Activated CD4-positive, alpha-beta T cell treated with anti-CD3 and anti-CD28 coated beads, Interleukin-2, amount 50 U/mL, for 24 hours (primary cell): Measurements from ENCODE around the gene CHST11.
"Not testable (repeated sequence)": the region's sequence is repeated elsewhere in the genome, so short reads cannot be mapped to it uniquely, and the experiment has no call there.

Source experiments
- DNase-seq, 2 donors: peaks; one replicate each; pipeline ENCODE4 v3.0.0-alpha.2; 2020; ENCODE audit warnings: low read depth in 1 of 2, low spot score in 1 of 2

Gene CHST11

DNA sequence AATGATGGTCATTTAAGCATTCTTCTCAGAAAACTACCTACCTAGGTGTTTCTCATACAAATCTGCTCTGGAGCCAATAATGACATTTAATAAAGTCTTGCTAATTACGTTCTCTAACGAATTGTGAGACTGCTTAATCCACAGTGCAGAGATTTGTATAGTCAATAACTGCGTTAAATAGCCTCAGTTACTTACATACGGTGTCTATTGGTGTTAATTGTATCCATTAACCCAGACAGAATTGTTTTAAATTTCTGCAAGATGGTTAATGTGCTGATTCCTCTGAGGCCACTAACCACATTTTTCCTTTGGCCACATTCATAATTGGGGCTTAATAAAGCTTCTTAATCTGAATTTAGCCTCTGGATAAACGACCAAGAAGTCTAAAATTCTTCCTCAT, 329.6 kb downstream of the CHST11 start:
- no peak for DNase-seq

DNA sequence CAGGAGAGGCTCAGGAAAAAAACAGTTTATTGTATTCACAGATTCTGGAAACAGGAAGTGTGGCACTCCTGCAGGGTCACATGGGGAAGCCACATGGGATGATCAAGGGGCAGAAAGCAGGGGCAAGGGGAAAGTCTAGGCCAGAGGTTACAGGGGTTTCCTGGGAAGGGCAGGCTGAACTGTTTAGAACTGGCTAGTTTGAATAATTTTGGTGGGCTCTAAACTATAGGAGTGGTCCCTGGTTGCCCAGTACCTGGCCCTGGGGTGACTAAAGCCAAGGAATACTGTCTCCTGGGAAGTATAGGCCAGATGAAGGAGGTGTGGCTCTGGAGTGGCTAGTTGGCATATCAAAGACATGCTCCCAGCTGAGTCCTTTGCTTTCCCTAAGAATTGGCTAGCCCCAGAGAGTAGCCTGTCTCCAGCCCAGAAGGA, 332.1 kb downstream of the CHST11 start:
- DNase-seq = no peak

DNA sequence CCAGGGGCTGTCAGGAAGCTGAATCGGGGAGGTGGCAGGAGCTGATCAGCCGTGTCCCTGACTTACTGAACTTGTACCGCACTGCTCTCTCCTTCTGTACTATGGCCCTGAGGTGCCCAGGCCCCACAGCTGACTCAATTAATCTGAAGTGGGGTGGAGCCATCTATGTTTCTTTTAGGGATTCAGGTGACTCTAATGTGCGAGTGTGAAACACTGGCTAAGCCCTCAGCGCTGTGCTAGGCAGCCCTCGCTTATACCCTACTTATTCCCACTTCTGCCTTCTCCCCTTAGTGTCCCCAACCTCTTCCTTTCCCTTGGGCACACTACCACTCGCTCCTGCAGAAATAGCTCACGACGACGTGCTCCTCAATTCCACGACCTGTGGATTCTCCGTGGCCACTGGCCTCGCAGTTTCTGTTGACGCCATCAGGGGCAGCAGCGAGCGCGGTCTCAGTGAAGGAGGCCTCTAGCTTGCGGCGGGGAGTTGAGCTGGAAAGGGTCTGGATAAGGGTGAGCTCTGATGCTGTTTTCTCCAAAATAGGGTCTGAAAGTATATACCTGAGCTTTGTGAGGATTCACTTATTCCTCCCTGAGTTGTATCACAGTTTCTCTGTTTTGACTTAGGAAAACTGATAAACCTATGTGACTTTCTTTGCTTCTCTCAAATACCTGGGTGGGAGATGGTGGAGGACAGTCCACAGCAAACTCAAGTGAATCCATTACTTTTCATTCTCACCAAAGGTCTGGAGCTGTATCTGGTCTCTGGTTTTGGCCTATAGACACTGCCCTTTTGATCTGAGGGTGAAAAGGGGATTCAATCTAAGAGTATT, 333.8 kb downstream of the CHST11 start:
- peak in 1 of 2 donors; percentile 17 for DNase-seq

DNA sequence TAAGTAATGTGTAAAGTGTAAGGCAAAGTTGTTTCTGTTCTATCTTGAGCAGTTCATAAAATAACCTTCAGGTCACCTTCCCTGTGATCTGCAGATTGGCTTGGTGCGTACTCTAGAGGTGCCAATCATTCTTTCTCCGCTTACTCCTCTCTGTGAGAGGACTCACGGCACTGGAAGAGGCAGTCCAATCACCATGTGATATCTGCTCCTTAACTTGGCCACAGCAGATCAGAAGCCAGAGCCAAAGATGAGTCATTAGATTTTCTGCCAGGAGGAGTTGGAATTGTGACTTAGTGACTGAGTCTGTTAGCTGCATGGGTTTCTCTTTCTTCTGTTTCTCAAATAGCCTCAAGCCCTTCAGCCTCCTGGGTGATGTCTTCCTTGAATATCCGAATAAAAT, 335.8 kb downstream of the CHST11 start:
- DNase-seq = no peak

DNA sequence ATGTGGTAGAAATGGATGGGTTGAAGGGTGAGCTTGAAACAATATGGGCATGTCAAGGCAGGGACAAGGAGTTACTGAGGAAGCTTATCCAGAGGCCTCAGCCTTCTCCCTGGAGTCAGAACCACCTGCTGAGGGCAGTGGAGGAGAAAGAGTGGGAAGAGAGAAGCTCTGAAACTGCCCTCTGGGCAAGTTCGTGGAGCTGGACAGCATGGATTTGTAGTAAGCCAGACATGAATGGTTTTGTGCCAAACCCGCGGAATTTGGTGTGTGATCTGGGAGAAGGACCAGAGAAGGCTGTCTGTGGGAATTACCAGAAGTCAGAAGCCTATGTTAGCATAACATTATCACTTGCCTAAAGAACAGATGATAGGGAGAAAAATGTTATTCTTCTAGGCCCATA, 336.5 kb downstream of the CHST11 start:
- DNase-seq = no peak

DNA sequence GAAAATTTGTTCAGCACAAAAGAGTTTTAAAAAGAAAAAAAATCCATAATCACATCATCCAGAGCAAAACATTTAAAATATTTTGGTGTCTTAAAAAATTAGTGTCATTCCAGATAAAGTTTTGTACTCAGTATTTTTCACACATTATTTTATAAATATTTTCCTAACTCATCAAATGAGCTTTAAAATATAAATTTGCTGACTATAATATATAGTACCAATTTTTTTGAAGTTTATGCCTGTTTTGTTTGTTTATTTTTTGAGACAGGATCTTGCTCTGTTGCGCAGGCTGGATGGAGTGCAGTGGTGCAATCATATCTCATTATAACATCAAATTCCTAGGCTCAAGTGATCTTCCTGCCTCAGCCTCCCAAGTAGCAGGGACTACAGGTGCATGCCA, 337.2 kb downstream of the CHST11 start:
- no peak for DNase-seq

DNA sequence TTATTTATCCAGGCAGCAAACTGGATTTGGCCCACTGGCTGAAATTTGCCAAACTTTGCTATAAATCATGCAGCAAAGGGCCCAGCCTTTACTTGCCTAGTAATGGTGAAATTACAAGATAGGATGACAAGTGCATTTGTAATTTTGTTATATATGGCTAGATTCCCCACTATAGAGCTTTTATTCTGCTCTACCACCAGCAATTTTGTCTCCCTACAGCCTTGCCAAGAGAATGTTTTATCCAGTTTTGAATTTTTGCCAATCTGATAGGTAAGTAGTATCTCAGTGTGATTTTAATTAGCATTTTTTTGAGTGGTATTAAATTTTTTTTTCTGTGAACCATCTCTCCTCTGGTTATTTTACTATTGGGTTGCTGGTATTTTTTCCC, 339.7 kb downstream of the CHST11 start:
- DNase-seq = no peak

DNA sequence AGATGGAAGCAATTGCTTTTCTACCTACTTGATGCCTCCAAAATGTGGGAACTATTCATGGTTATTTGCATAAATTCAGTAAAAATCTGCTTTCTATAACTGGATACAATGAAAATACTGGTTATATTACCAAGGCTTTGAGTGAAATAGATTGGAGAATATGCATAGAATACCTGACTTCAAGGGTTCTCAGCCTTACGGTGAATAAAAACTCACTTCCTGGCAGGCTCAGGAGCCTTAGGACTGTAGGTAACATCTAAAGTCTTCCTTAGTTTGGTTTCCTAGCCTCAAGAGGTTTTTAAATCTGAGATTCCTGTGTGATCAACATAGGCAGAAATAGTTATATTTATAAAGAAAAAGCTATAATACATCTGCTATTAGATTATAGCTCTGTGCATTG, 342.7 kb downstream of the CHST11 start:
- DNase-seq = no peak

DNA sequence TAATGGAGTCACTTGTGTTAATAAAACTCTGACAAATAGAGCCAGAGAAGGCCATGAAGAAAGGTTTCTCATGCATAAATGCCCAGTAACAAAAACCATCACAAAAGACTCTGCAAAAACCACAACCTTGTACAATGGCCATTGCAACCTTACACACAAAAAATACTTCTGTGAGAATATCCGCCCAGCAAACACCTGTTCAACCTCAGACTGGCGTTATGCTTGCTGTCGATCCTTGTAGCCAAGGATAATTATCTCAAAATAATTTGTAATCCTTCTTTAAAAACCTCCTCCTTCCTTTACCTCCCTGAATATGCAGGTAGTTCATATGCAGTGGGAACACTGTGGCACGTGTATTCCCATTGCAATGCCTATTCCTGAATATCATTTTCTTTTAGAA, 344.3 kb downstream of the CHST11 start:
- DNase-seq = no peak

DNA sequence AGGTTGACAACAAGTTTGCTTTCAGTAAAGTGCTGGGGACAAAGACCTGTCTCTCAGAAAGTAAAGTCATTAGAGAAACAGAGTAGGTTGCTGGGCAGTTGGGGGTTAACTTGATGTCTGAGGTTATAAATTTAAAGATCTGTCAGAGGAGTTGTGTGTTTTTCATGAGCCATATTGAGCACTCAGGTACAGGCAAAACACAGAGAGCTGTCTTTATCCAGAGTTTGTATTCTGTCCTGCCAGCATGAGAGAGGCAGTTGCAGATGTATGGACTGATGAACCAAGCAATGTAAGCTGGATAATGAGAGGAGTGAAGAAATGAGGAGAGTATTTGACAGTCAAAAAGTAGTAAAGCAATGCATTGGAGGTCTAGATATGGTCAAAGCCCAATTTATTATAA, 344.7 kb downstream of the CHST11 start:
- no peak for DNase-seq

DNA sequence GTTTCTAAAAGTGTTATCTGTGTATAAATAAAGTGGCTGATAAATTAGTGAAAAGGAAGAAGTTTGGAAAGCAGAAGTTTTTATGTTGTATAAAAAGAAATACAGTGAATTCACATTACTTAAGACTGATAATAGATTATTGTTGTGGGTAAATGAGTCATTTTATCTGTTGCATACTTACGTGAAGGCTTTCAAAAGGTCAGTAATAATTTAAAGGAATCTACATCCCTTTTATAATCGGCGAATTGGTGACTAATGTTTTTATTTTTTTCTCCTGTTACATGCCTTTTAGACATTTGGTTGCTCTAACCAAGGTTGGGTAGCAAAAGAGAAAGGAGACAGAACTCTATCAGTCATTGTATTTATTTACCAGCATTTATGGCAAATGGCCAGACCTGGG, 345.5 kb downstream of the CHST11 start:
- DNase-seq = no peak

DNA sequence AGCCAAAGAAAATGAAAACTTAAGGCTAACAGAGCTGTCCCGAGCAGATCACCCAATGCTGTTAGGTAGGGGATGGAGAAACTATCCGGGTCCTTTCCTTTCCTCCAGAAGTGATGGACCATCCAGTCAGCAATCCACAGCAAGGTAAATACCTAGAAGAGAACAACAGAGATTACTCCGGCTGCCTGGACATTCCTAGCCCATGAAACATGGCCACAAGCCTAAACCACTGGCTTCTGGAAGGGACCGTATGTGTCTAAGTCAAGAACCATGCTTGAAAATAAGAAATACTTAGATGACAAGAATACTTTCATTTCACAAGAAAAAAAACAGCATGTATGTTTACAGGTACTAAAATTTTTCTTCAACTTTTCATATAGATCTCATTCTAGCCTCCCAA, 348.4 kb downstream of the CHST11 start:
- no peak for DNase-seq

DNA sequence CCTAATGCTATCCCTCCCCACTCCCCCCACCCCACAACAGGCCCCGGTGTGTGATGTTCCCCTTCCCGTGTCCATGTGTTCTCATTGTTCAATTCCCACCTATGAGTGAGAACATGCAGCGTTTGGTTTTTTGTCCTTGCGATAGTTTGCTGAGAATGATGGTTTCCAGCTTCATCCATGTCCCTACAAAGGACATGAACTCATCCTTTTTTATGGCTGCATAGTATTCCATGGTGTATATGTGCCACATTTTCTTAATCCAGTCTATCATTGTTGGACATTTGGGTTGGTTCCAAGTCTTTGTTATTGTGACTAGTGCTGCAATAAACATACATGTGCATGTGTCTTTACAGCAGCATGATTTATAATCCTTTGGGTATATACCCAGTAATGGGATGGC, 349.4 kb downstream of the CHST11 start:
- not testable (repeated sequence) for DNase-seq

DNA sequence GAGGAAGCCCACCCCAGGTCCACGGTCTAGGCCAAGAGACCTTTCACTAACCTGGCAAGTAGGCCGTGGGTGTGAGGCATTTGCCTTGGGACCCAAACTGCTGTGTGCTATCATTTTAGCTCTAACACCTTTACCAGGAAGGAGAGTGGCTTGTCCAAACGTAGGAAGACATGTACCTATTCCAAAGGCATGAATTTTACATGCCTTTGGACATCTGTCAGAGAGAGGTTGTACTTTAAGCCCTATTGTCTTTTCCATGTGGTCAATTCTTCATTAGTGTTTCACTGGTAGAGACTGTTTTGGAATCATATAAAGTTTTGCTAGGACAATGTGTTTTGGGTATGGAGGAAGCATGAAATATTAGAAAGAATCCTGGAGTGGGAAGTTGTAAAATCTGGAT, 352.5 kb downstream of the CHST11 start:
- DNase-seq = no peak

DNA sequence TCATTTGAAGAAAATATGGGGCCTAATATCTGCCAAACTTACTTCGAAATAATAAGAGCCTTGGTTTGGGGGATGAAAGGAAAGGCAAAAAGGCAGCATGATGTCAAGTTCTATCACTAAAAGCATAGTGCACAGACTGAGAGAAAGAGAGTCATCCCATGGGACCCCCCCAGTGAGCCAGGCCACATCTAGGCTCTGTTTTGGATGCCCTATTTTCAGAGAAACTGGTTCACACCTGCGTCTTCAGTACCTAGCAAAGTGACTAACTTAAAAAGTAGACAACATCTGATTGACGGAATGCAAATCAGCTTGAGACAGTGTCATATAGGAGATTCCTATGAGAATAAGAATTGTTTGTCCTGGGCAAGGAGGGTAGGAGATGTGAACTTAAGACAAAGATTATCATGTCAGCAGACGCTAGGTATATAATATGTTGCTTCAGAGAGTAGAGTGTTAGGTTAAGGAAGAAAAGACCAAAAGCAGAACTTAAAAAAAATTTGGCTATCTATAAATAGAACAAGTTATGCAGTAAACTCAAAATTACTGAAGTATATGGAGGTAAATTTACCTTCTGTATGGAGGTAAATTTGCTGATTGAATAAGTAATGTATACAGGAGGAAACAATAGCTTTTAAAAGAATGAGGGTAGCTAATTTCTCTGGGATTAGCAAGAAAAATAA, 353.1 kb downstream of the CHST11 start:
- no peak for DNase-seq
